Neural progenitor cell (in vitro differentiated cells): Measurements from ENCODE around the gene SNX27. TPM values are rescaled to one million over a fixed set of nuclear protein-coding genes. Genes with fewer than 3 reads are reported as not detected.

Experiments used
- DNase-seq: peaks from one replicate; pipeline ENCODE4 v3.0.0-alpha.2; 2016; ENCODE audit warnings: low spot score
- H2AFZ ChIP-seq: fragments of 200-600 bp; sonication (generic); replicated peaks from 2 replicates; pipeline ENCODE4 v1.6.1; 2016; ENCODE audit warnings: antibody characterized with exemption
- H3F3A ChIP-seq: fragments of 200-600 bp; sonication (generic); 2 replicates; pipeline ENCODE4 v1.6.1; 2016; ENCODE audit warnings: antibody characterized with exemption, low read depth
- H3K27ac ChIP-seq: fragments of 200-600 bp; sonication (generic); 2 replicates; pipeline ENCODE4 v1.5.1; 2016; ENCODE audit warnings: mild to moderate bottlenecking
- H3K27me3 ChIP-seq: fragments of 200-600 bp; sonication (generic); 2 replicates; pipeline ENCODE4 v1.6.1; 2016; ENCODE audit warnings: mild to moderate bottlenecking, moderate library complexity
- H3K36me3 ChIP-seq: fragments of 200-600 bp; sonication (generic); 2 replicates; pipeline ENCODE4 v1.5.1; 2016
- H3K4me1 ChIP-seq: fragments of 200-600 bp; sonication (generic); 2 replicates; pipeline ENCODE4 v1.6.1; 2016; ENCODE audit warnings: mixed run types
- H3K4me2 ChIP-seq: fragments of 200-600 bp; sonication (generic); 2 replicates; pipeline ENCODE4 v1.6.1; 2016
- H3K4me3 ChIP-seq: fragments of 200-600 bp; sonication (generic); 2 replicates; pipeline ENCODE4 v1.5.1; 2016
- H3K79me2 ChIP-seq: fragments of 200-600 bp; sonication (generic); 2 replicates; pipeline ENCODE4 v1.6.1; 2016; ENCODE audit warnings: low read depth
- H3K9ac ChIP-seq: fragments of 200-600 bp; sonication (generic); 2 replicates; pipeline ENCODE4 v1.6.1; 2016
- H3K9me3 ChIP-seq: fragments of 200-600 bp; sonication (generic); 2 replicates; pipeline ENCODE4 v1.5.1; 2016; ENCODE audit warnings: low read depth
- H4K20me1 ChIP-seq: fragments of 200-600 bp; sonication (generic); 2 replicates; pipeline ENCODE4 v1.6.1; 2016; ENCODE audit warnings: low read depth
- H3K27ac Mint-ChIP-seq: 3 replicates; pipeline ENCODE4 v1.8.0; 2021; ENCODE audit warnings: mixed read lengths
- H3K27me3 Mint-ChIP-seq: 2 replicates; pipeline ENCODE4 v1.8.0; 2022; ENCODE audit warnings: low read depth, mild to moderate bottlenecking, inconsistent platforms, moderate library complexity, mixed read lengths; ENCODE audit not compliant: insufficient read depth
- H3K36me3 Mint-ChIP-seq: 3 replicates; pipeline ENCODE4 v1.8.0; 2021; ENCODE audit warnings: mixed read lengths
- H3K4me1 Mint-ChIP-seq: 3 replicates; pipeline ENCODE4 v1.8.0; 2021; ENCODE audit warnings: mixed read lengths
- H3K4me3 Mint-ChIP-seq: 3 replicates; pipeline ENCODE4 v1.8.0; 2021; ENCODE audit warnings: mild to moderate bottlenecking, moderate library complexity, mixed read lengths
- H3K9me3 Mint-ChIP-seq: 3 replicates; pipeline ENCODE4 v1.8.0; 2020; ENCODE audit warnings: mixed read lengths
- CTCF ChIP-seq: fragments of 200-600 bp; sonication (generic); IDR thresholded peaks from 2 replicates; pipeline ENCODE4 v1.5.1; 2017; ENCODE audit warnings: antibody characterized with exemption, mild to moderate bottlenecking
- EZH2 ChIP-seq: fragments of 200-600 bp; sonication (generic); IDR thresholded peaks from 2 replicates; pipeline ENCODE4 v1.6.1; 2017; ENCODE audit warnings: antibody characterized with exemption, mild to moderate bottlenecking, moderate library complexity
- EZH2phosphoT487 ChIP-seq: fragments of 200-600 bp; sonication (generic); IDR thresholded peaks from 2 replicates; pipeline ENCODE4 v1.6.1; 2017; ENCODE audit warnings: antibody characterized with exemption
- total RNA-seq: library from RNA; depleted of rRNA; stranded (reverse); fragments of >200 nt; gene quantifications from 2 replicates; pipeline ENCODE4 v1.2.3, GENCODE V29; 2015; ENCODE audit warnings: low replicate concordance

SNX27 gene
- total RNA-seq, 1 donor from 2014 or later = 34.1 TPM

GRCh38 chr1:151713874-151714273 is 102.0 kb downstream of the SNX27 start:
- Histone ChIP-seq H3K9me3 (no peaks in the 10 kb centered on the region), H3K27me3 (peaks cover 20% of the 10 kb centered on the region), H3K79me2 (no peaks in the 10 kb centered on the region), H3K4me1 (peaks cover 23% of the 10 kb centered on the region), H4K20me1 (peaks cover 15% of the 10 kb centered on the region), H3K4me2 (no peak overlapping the region), H3K4me3 (no peak overlapping the region), H3K27ac (no peak overlapping the region), H2AFZ (no peak overlapping the region), H3F3A (peaks cover 19% of the 10 kb centered on the region), H3K9ac (no peak overlapping the region), H3K36me3 (no peaks in the 10 kb centered on the region)
- H3K4me3 Mint-ChIP-seq = no peak overlapping the region
- H3K4me1 Mint-ChIP-seq = peaks cover 71% of the 10 kb centered on the region
- H3K27me3 Mint-ChIP-seq = peaks cover 35% of the 10 kb centered on the region
- DNase-seq = no peak
- H3K9me3 Mint-ChIP-seq = no peaks in the 10 kb centered on the region
- no peaks in the 10 kb centered on the region for H3K36me3 Mint-ChIP-seq
- TF ChIP-seq CTCF (no peak), EZH2phosphoT487 (no peak), EZH2 (no peak)
- H3K27ac Mint-ChIP-seq = no peak overlapping the region

GRCh38 chr1:151714820-151715725 is 103.2 kb downstream of the SNX27 start:
- Histone ChIP-seq H3F3A (peaks cover 19% of the 10 kb centered on the region), H4K20me1 (peaks cover 15% of the 10 kb centered on the region), H3K36me3 (no peaks in the 10 kb centered on the region), H3K9ac (no peak overlapping the region), H3K4me2 (peak overlapping the region; percentile 92), H3K27ac (no peak overlapping the region), H2AFZ (no peak overlapping the region), H3K27me3 (peaks cover 32% of the 10 kb centered on the region), H3K4me1 (peaks cover 23% of the 10 kb centered on the region), H3K4me3 (no peak overlapping the region), H3K79me2 (no peaks in the 10 kb centered on the region), H3K9me3 (no peaks in the 10 kb centered on the region)
- Mint-ChIP-seq H3K9me3 (no peaks in the 10 kb centered on the region), H3K4me3 (peak overlapping the region; percentile 87), H3K27ac (no peak overlapping the region), H3K36me3 (no peaks in the 10 kb centered on the region), H3K4me1 (peaks cover 63% of the 10 kb centered on the region), H3K27me3 (peaks cover 42% of the 10 kb centered on the region)
- DNase-seq = no peak
- TF ChIP-seq EZH2 (no peak), EZH2phosphoT487 (no peak), CTCF (no peak)

- Histone ChIP-seq H2AFZ (no peak overlapping the region), H3K79me2 (no peaks in the 10 kb centered on the region), H3K36me3 (no peaks in the 10 kb centered on the region), H3F3A (peaks cover 27% of the 10 kb centered on the region), H3K4me3 (peak overlapping the region; percentile 48), H3K9me3 (no peaks in the 10 kb centered on the region), H3K4me2 (peak overlapping the region; percentile 92), H3K4me1 (peaks cover 26% of the 10 kb centered on the region), H3K27me3 (peaks cover 40% of the 10 kb centered on the region), H3K9ac (no peak overlapping the region), H4K20me1 (peaks cover 15% of the 10 kb centered on the region), H3K27ac (no peak overlapping the region)
- Mint-ChIP-seq H3K4me1 (peaks cover 65% of the 10 kb centered on the region), H3K4me3 (peak overlapping the region; percentile 87), H3K9me3 (no peaks in the 10 kb centered on the region), H3K27ac (no peak overlapping the region), H3K27me3 (peaks cover 46% of the 10 kb centered on the region), H3K36me3 (no peaks in the 10 kb centered on the region)
- TF ChIP-seq EZH2 (peak; percentile 15), EZH2phosphoT487 (no peak), CTCF (peak; percentile 62)
- DNase-seq = peak; percentile 80
Observed at GRCh38 chr1:151715726-151716404, 104.0 kb downstream of the SNX27 start.
